ENCODE results near the gene CIAO1. TPM values are rescaled to one million over a fixed set of nuclear protein-coding genes. Genes with fewer than 3 reads are reported as not detected.

Gene CIAO1
- total and polyA plus RNA-seq, 2 of the 13 experiments (the other 11 are each of a cell fraction or from before 2014, with no cell fraction given) = 99.3 to 120 TPM

GRCh38 chr2:96305091-96305978 lies 39.3 kb downstream of the CIAO1 start, which contains the start of gene SNRNP200 (continued):
- no peak; the same call in 1 of the 2 replicates for TF ChIP-seq GFI1 (CRISPR knock-in tag; IDR thresholded peaks at IDR 0.05; ENCODE audit: borderline replicate concordance)
- TF ChIP-seq MTERF4 (CRISPR knock-in tag; IDR thresholded peaks at IDR 0.05) = peak; percentile 80; the same call in 1 of the 2 replicates
- peak; percentile 96 for TF ChIP-seq ZNF224 (CRISPR knock-in tag; IDR thresholded peaks at IDR 0.05)
- TF ChIP-seq ZBTB3 (CRISPR knock-in tag; IDR thresholded peaks at IDR 0.05; ENCODE audit: borderline replicate concordance, low read depth) = 0 out of 2 replicates have a peak, but pooled peaks have one; percentile 65
- 0 out of 2 replicates have a peak, but pooled peaks have one; percentile 32 for TF ChIP-seq SMAD1 (CRISPR knock-in tag; IDR thresholded peaks at IDR 0.05; ENCODE audit: borderline replicate concordance, low read depth)
- TF ChIP-seq ZSCAN31 (CRISPR knock-in tag; IDR thresholded peaks at IDR 0.05; ENCODE audit: low read depth) = peak; percentile 64; the same call in 1 of the 2 replicates
- peak; percentile 96 for TF ChIP-seq FOXC1 (CRISPR knock-in tag; IDR thresholded peaks at IDR 0.05; ENCODE audit: borderline replicate concordance)
- TF ChIP-seq ZBTB10 (CRISPR knock-in tag; IDR thresholded peaks at IDR 0.05; ENCODE audit: borderline replicate concordance) = peak; percentile 89; the same call in 1 of the 2 replicates
- TF ChIP-seq ZNF792 (CRISPR knock-in tag; IDR thresholded peaks at IDR 0.05) = peak; percentile 72; the same call in 1 of the 2 replicates
- TF ChIP-seq GPBP1L1 (CRISPR knock-in tag; IDR thresholded peaks at IDR 0.05) = no peak
- no peak for TF ChIP-seq DNMT3B (CRISPR knock-in tag; conservative IDR thresholded peaks at IDR 0.05)
- TF ChIP-seq HMGXB3 (CRISPR knock-in tag; IDR thresholded peaks at IDR 0.05; ENCODE audit: borderline replicate concordance) = peak; percentile 88
- peak; percentile 90 for TF ChIP-seq MEF2D (CRISPR knock-in tag; IDR thresholded peaks at IDR 0.05)
- TF ChIP-seq ZFP62 (CRISPR knock-in tag; IDR thresholded peaks at IDR 0.05) = 0 out of 2 replicates have a peak, but pooled peaks have one; percentile 86
- TF ChIP-seq PHF8 (CRISPR knock-in tag; IDR thresholded peaks at IDR 0.05) = peak; percentile 96
- no peak for TF ChIP-seq ONECUT2 (CRISPR knock-in tag; IDR thresholded peaks at IDR 0.05)
- no peak for TF ChIP-seq ZEB1 (IDR thresholded peaks at IDR 0.05; ENCODE audit: insufficient replicate concordance, low read depth)
- peak; percentile 55 for TF ChIP-seq TBL1XR1 (IDR thresholded peaks at IDR 0.05; ENCODE audit: borderline replicate concordance, low read length, partially characterized antibody)
- TF ChIP-seq GTF2F1 (IDR thresholded peaks at IDR 0.05; ENCODE audit: low read length) = no peak

All from HepG2 (cell line).